IPS-18a (cell line): Measurements from ENCODE around the gene SRCIN1.

Experiments used
- H3K27ac ChIP-seq: one replicate; pipeline ENCODE4 v1.5.1; 2013; ENCODE audit warnings: low read length
- H3K27me3 ChIP-seq: one replicate; pipeline ENCODE4 v1.6.1; 2013; ENCODE audit warnings: mild to moderate bottlenecking, low read length; ENCODE audit not compliant: control insufficient read depth, insufficient read depth
- H3K36me3 ChIP-seq: one replicate; pipeline ENCODE4 v1.6.1; 2013; ENCODE audit warnings: low read depth, low read length; ENCODE audit not compliant: control insufficient read depth
- H3K4me1 ChIP-seq: one replicate; pipeline ENCODE4 v1.6.1; 2013; ENCODE audit warnings: low read depth, low read length; ENCODE audit not compliant: control insufficient read depth
- H3K4me3 ChIP-seq: one replicate; pipeline ENCODE4 v1.5.1; 2013; ENCODE audit warnings: low read length
- H3K9ac ChIP-seq: one replicate; pipeline ENCODE4 v1.6.1; 2013; ENCODE audit warnings: mild to moderate bottlenecking, low read length, moderate library complexity
- H3K9me3 ChIP-seq: one replicate; pipeline ENCODE4 v1.6.1; 2013; ENCODE audit warnings: low read depth, low read length; ENCODE audit not compliant: control insufficient read depth

SRCIN1 gene

DNA sequence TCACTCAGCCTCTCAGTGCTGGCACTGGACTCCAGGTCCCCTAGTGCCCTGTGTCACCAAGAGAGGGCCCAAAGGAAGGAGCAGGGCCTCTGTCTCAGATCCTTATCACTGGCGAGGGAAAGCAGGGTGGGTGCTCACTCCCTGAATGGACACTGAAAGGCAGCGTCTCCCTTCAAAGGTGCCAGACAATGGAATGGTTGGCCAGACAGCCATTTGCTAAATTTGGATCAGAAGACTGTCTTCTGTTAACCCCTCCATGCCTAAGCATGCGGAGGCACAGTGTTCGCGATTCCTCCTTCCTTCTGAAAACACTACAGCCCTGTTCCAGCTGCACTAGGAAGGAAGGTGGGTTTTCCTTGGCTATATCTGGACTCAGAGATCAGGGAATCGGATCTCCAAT lies 48.4 kb downstream of the SRCIN1 start:
- Histone ChIP-seq H3K27ac (no peak overlapping the region), H3K27me3 (peaks cover 41% of the 10 kb centered on the region), H3K9ac (no peak overlapping the region), H3K9me3 (no peaks in the 10 kb centered on the region), H3K36me3 (no peaks in the 10 kb centered on the region), H3K4me3 (no peak overlapping the region), H3K4me1 (peaks cover 28% of the 10 kb centered on the region)

DNA sequence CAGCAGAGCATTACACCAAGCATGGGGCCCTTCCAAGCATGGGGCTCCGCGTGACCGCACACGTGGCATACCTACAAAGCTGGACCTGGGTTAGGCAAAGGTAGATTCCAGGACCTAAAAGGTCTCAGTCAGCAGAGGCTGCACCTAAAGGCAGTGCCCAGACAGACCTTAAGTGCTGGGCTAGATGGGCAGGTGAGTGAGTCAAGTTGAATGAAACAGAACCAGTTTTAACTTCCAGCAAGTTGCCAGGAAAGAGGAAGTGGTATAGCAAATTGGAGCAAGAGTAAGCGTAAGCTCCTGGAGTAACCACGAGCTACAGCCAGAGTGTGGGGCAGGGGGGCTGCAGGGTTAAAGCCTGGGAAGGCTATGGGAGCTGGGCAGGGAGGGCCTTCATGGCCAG lies 49.5 kb downstream of the SRCIN1 start:
- no peak overlapping the region for H3K4me3 ChIP-seq
- peaks cover 29% of the 10 kb centered on the region for H3K27me3 ChIP-seq
- no peak overlapping the region for H3K27ac ChIP-seq
- H3K9ac ChIP-seq: no peak overlapping the region
- no peaks in the 10 kb centered on the region for H3K36me3 ChIP-seq
- peaks cover 28% of the 10 kb centered on the region for H3K4me1 ChIP-seq
- no peaks in the 10 kb centered on the region for H3K9me3 ChIP-seq

DNA sequence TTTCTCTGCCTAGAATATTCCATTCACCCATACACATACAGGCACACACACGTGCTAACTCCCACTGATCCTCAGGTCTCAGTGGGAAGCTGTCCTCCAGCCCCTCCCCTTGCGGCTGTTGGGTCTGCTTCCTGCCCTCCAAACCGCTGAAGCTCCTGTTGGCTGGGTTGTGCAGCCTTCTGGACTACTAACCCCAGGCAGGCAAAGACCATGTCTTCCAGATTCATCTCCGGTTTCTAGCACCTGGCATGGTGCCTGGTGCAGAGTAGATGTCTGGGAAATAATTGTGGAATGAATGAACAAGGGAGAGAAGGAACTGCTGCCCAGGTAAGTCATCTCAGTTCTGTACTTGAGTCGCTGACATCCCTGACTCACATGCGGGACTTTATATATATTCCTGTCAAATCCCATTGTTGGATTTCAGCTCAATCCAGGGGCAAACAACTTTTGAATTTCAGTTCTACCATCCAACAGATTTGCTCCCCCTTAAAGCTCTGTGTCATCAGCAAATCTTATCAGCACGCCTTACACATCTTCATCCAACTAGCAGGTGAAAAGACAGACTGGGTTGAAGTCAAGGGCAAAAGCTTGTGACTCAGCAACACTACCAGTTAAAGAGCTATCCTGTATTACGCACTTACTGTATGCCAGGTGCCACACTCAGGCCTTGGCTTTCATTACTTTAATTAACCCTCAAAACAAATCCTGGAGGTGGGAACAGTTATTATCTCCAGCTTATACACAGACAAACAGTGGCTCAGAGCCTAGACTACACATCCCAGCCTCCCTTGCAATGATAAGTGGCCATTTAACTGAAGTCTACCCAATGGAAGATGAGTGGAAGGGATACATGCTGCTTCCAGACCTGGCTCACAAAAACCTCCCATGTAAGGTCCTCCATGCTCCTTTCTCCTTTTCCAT lies 51.1 kb downstream of the SRCIN1 start:
- Histone ChIP-seq H3K4me3 (no peak overlapping the region), H3K27me3 (peaks cover 14% of the 10 kb centered on the region), H3K9me3 (no peaks in the 10 kb centered on the region), H3K9ac (no peak overlapping the region), H3K4me1 (peaks cover 14% of the 10 kb centered on the region), H3K27ac (no peak overlapping the region), H3K36me3 (no peaks in the 10 kb centered on the region)

DNA sequence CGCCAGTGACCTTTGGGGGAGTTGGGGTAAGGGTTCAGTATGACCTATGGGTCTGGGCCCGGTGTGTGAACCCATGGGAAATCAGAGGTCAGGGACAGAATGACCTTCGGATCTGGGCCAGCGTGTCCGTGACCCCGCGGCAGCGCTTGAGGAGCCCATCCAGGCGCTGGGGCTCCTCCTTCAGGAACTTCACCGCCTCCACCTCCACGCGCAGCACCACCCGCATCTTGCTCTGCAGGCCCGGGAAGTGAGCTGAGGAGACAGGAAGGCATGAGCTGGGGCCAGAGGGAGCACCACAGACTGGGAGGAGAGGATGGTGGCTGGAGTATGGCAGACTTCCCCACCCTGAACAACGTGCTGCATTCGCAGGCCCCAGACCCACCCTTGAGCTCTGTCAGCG lies 53.4 kb downstream of the SRCIN1 start:
- Histone ChIP-seq H3K27me3 (no peaks in the 10 kb centered on the region), H3K4me3 (no peak overlapping the region), H3K9me3 (no peaks in the 10 kb centered on the region), H3K4me1 (no peaks in the 10 kb centered on the region), H3K36me3 (no peaks in the 10 kb centered on the region), H3K9ac (no peak overlapping the region), H3K27ac (no peak overlapping the region)

DNA sequence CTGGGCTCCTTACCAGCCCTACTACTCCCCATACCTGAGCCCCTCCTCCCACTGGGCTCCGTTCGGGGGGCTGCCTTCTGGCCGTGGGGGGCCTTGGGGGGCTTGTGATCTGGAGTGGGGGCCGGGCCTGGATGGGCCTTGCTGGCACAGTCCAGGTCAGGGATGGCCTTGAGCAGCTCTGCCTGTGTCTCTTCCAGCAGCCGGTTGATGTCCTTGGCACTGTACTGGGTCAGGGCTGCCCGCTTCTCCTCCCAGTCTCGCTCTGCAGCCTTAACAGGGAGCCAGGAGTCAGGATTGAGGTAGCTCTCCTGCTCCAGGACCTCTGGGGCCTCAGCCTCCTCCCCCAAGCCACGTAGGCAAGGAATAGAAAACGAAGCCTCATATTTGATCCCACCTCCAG lies 54.6 kb downstream of the SRCIN1 start:
- no peak overlapping the region for H3K9ac ChIP-seq
- H3K9me3 ChIP-seq: no peaks in the 10 kb centered on the region
- no peaks in the 10 kb centered on the region for H3K36me3 ChIP-seq
- H3K27me3 ChIP-seq: no peaks in the 10 kb centered on the region
- H3K4me3 ChIP-seq: no peak overlapping the region
- H3K27ac ChIP-seq: no peak overlapping the region
- H3K4me1 ChIP-seq: no peaks in the 10 kb centered on the region

DNA sequence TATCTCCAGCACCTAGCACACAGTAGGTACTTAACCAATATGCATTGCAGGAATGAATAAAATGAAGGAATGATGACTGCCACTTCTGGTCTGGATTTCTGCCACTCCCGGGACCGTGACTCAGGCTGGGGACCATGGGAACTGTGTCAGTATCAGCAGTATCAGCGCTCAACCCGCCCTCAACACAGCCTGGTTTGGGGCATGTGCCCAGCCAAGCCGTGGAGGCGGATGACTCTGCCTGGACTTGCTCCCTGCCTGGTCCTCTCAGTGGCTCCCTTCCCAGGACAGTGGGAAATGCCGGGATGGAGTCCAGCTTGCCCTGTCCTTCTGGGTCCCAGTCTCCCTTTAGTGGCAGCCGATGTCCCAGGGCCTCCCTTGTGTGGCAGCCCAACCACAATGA lies 55.1 kb downstream of the SRCIN1 start:
- H3K27me3 ChIP-seq: no peaks in the 10 kb centered on the region
- no peaks in the 10 kb centered on the region for H3K9me3 ChIP-seq
- H3K36me3 ChIP-seq: no peaks in the 10 kb centered on the region
- no peak overlapping the region for H3K4me3 ChIP-seq
- no peak overlapping the region for H3K27ac ChIP-seq
- no peaks in the 10 kb centered on the region for H3K4me1 ChIP-seq
- H3K9ac ChIP-seq: no peak overlapping the region

DNA sequence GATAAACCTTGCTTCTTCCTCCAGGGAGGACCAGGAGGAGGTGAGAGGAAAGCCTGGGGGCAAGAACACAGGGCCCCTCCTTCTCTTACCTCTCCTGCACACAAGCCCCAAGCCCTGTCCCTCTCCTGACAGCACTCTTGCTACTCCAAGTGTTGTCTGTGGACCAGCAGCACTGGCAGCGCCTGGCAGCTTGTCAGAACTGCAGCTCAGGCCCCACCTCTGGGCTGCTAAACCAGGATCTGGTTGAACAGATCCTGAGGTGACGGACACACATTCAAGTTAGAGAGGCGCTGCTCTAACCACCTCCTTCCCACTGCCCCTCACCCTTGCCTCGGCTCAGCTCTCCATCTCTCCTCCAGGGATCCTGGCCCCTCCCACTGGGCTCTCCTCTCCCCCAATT lies 56.5 kb downstream of the SRCIN1 start:
- no peak overlapping the region for H3K9ac ChIP-seq
- no peaks in the 10 kb centered on the region for H3K27me3 ChIP-seq
- H3K27ac ChIP-seq: no peak overlapping the region
- no peak overlapping the region for H3K4me3 ChIP-seq
- no peaks in the 10 kb centered on the region for H3K36me3 ChIP-seq
- no peaks in the 10 kb centered on the region for H3K4me1 ChIP-seq
- no peaks in the 10 kb centered on the region for H3K9me3 ChIP-seq

DNA sequence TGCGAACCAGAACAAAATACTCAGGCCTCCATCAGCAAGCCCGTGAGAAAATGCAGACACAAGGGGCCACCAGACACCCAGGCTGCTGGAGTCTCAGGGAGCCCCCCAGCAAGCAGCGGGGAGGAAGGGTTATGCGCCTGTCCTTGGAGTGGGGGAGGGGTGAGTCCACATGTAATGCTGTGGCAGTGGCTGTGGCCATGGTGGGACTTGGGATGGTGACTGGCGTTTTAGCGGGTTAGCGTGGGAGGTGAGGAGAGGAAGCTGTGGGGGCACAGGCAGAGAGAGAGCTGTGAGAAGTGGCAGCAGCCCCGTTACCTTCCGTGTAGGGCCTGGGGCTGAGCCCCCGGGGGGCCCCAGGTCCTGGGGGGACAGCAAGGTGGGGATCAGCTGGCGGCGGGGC lies 58.3 kb downstream of the SRCIN1 start:
- no peak overlapping the region for H3K4me3 ChIP-seq
- no peaks in the 10 kb centered on the region for H3K36me3 ChIP-seq
- no peaks in the 10 kb centered on the region for H3K27me3 ChIP-seq
- no peaks in the 10 kb centered on the region for H3K9me3 ChIP-seq
- H3K4me1 ChIP-seq: no peaks in the 10 kb centered on the region
- H3K27ac ChIP-seq: no peak overlapping the region
- no peak overlapping the region for H3K9ac ChIP-seq

DNA sequence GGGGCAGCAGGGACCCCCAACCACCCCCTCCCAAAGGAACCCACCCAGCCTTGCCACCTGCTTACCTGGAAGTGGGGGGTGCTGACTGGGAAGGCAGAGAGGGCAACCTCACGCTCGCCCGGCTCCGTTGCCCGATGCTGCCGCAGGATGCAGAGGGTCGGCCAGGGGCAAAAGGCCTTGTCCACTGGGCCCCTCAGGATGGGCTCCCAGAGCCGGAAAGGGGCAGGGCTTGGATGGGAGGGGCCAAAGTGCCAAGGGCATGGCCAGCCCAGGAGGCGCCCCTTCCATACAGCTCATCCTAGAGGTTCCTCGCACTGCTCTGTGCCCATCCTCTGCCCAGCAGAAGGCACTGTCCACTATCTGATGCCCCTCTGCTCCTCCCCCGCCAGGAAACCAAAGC lies 59.4 kb downstream of the SRCIN1 start:
- H3K4me3 ChIP-seq: no peak overlapping the region
- no peaks in the 10 kb centered on the region for H3K27me3 ChIP-seq
- no peaks in the 10 kb centered on the region for H3K9me3 ChIP-seq
- no peak overlapping the region for H3K9ac ChIP-seq
- H3K36me3 ChIP-seq: no peaks in the 10 kb centered on the region
- H3K4me1 ChIP-seq: no peaks in the 10 kb centered on the region
- no peak overlapping the region for H3K27ac ChIP-seq

DNA sequence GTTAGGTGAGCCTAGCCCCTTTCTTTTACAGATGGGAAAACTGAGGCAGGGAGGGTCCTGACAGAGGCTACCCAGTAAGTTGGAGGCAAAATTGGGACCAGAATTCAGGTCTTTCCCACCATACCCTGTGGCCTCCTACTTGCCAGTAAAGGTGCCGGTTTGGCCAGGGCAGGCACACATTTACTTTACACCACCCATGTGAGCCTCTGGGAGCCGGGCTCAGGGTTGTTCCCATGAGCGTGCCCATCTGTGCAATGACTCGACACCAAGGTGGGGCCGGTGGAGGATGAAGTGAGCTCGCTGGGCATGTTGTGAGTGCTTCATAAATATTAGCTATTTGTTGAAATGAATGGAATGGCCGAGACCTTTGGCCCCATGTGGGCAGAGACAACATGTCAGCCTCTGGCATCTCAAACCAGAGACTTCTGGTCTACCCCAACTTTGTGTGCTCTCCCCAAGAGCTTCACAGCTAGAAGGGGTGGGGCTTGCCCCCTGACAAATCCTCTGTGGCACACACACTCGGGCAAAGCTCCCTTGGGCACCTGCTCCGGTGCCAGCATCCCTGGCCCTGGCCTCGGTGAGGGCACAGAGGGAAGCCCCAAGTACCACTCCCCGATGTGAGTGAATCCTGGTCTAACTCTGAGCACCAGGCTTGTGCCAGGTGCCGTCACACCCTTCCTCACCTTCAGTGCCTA lies 60.1 kb downstream of the SRCIN1 start:
- Histone ChIP-seq H3K4me3 (no peak overlapping the region), H3K4me1 (no peaks in the 10 kb centered on the region), H3K27ac (no peak overlapping the region), H3K27me3 (no peaks in the 10 kb centered on the region), H3K9ac (no peak overlapping the region), H3K9me3 (no peaks in the 10 kb centered on the region), H3K36me3 (no peaks in the 10 kb centered on the region)

DNA sequence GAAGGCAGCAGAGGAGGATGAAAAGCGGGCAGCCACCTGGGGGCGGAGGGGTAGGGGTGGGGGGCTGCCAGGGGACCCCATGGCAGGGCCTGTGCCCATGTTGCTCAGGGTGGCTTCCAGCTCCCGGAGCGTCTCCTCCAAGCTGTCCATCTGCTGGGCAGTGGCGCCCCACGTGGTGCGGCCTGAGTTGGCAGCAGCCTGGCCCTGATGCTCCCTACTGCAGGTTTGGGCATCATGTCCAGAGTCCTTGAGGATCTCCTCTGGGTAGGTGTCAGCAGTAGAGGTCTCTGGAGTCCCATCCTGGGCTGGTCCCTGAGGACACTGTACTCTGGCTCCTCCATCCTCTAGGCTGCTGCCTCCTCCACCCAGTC lies 60.9 kb downstream of the SRCIN1 start:
- Histone ChIP-seq H3K9ac (no peak overlapping the region), H3K9me3 (no peaks in the 10 kb centered on the region), H3K4me1 (no peaks in the 10 kb centered on the region), H3K4me3 (no peak overlapping the region), H3K27me3 (no peaks in the 10 kb centered on the region), H3K36me3 (no peaks in the 10 kb centered on the region), H3K27ac (no peak overlapping the region)
